Omental fat pad (tissue), 4 donors: ENCODE measurements around the gene TXNDC16. TPM values are rescaled to one million over a fixed set of nuclear protein-coding genes. Genes with fewer than 3 reads are reported as not detected.

ENCODE experiments used
- ATAC-seq: fragments of 150-250 bp; one replicate; pipeline ENCODE4 v1.9.1; 2016; ENCODE audit warnings: mild to moderate bottlenecking, moderate library complexity; ENCODE audit not compliant: low FRiP score
- DNase-seq: peaks from one replicate; pipeline ENCODE4 v3.0.0-alpha.2; 2019; ENCODE audit warnings: low spot score
- CTCF ChIP-seq, 3 donors: fragments of 450-650 bp; IDR thresholded peaks; one replicate each; pipeline ENCODE4 v1.5.1; 2016 to 2017; ENCODE audit warnings: antibody characterized with exemption in 3 of 3, mild to moderate bottlenecking in 3 of 3, moderate library complexity in 2 of 3
- total RNA-seq, 4 donors: library from RNA; depleted of rRNA; stranded (reverse); fragments of >200 nt; gene quantifications; one replicate each; pipeline ENCODE4 v1.1.0, GENCODE V29; 2016

Gene TXNDC16
- total RNA-seq, 4 donors from 2014 or later, result 5.2 to 9.5 (median 6.7) TPM

- DNase-seq (no peak), ATAC-seq (no peak)
- no peak for TF ChIP-seq CTCF (IDR thresholded peaks at IDR 0.05)
Observed at GRCh38 chr14:52455291-52456088, 96.8 kb downstream of the TXNDC16 start.

DNA sequence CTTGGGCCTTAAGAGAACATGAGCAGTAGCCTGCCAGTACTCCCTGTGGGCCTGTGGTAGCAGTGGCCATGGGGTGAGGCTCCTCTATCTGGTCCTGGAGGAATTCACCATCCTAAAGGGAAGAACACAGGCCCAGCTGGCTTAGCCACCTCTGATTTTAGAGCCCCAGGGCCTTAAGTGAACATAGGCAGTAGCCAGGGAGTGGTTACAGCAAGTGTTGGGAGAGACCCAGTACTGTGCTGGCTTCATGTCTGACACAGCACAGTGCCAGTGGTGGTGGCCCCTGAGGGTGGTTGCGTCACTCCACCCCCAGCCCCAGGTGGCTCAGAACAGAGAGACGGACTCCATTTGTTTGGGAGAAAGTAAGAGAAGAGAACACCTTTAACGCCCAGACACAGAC, 105.1 kb downstream of the TXNDC16 start:
- no peak for DNase-seq
- TF ChIP-seq CTCF (IDR thresholded peaks at IDR 0.05), result no peak
- ATAC-seq, result no peak

DNA sequence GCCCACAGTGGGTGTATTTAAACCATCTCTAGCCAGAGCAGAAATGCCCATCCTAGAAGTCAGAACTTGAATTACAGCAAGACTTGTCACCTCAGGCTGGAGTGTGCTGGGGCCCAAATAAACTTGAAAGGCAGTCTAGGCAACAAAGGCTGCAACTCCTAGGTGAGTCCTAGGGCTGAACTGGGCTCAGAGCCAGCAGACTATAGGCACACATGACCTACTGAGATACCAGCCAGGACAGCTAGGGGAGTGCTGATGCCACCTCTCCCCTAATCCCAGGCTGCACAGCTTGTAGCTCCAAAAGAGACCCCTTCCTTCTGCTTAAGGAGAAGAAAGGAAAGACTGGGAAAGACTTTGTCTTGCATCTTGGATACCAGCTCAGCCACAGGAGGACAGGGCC, 106.0 kb downstream of the TXNDC16 start:
- DNase-seq (no peak), ATAC-seq (no peak)
- no peak for TF ChIP-seq CTCF (IDR thresholded peaks at IDR 0.05)

- DNase-seq, result no peak
- no peak for TF ChIP-seq CTCF (IDR thresholded peaks at IDR 0.05)
- no peak for ATAC-seq
Observed at GRCh38 chr14:52443506-52443905, 108.8 kb downstream of the TXNDC16 start.

- ATAC-seq, result no peak
- DNase-seq, result no peak
- no peak for TF ChIP-seq CTCF (IDR thresholded peaks at IDR 0.05)
Observed at GRCh38 chr14:52442602-52443001, 109.7 kb downstream of the TXNDC16 start.

DNA sequence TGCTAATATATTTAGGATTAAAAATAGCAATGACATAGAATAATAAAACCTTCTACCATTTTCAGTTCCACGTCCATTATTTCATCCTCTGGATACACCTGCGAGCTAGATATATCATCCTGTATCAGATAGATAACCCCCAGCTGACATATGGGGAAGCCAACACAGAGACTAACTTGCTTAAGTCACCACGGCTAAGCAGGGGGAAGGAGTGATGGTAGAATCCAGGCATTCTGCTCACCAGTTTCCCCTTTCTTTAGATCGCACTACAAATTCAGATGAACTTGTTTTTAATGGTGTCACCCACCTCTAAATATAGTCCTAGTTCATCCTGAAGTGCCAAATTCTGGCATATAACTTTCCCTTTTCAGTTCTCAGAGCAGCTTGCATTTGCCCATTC, 110.1 kb downstream of the TXNDC16 start:
- DNase-seq, result no peak
- no peak for ATAC-seq
- TF ChIP-seq CTCF (IDR thresholded peaks at IDR 0.05), result no peak

- TF ChIP-seq CTCF (IDR thresholded peaks at IDR 0.05), result no peak
- DNase-seq (no peak), ATAC-seq (no peak)
Observed at GRCh38 chr14:52439476-52439875, 112.8 kb downstream of the TXNDC16 start.
